DMS53 treated with DMSO at 0.1 percent for 48 hours (cell line): ENCODE results near the gene ABCC3.
A peak's percentile ranks its signal among the peaks of the same experiment; 100 is the strongest.
"Not testable (repeated sequence)": the region's sequence is repeated elsewhere in the genome, so short reads cannot be mapped to it uniquely, and the experiment has no call there.

Experiments
- DNase-seq: peaks from one replicate; lab custom pipeline; 2025; ENCODE audit not compliant: unreplicated experiment; lab: John Stamatoyannopoulos, UW

The ABCC3 gene

GRCh38 chr17:50665838-50666237, 31.2 kb downstream of the ABCC3 start:
- DNase-seq: no peak

DNA sequence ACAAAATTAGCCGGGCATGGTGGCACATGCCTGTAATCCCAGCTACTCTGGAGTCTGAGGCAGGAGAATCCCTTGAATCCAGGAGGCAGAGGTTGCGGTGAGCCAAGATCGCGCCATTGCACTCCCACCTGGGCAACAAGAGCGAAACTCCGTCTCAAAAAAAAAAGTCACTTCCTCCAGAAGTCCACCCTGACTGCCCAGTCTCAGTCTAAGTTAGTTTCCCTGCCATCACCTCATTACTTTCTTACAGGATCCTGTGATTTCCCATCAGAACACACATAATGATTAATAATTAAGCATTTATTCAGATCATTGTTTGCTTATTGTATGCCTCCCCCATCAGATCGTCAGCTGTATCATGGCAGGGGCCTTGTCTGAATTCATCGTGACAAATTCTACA, 31.6 kb downstream of the ABCC3 start:
- DNase-seq: no peak

- DNase-seq: no peak
Observed at GRCh38 chr17:50667259-50668024, 32.8 kb downstream of the ABCC3 start.

GRCh38 chr17:50668025-50668837, 33.5 kb downstream of the ABCC3 start:
- DNase-seq: no peak

- DNase-seq: no peak
Observed at GRCh38 chr17:50668838-50669581, 34.3 kb downstream of the ABCC3 start.

DNA sequence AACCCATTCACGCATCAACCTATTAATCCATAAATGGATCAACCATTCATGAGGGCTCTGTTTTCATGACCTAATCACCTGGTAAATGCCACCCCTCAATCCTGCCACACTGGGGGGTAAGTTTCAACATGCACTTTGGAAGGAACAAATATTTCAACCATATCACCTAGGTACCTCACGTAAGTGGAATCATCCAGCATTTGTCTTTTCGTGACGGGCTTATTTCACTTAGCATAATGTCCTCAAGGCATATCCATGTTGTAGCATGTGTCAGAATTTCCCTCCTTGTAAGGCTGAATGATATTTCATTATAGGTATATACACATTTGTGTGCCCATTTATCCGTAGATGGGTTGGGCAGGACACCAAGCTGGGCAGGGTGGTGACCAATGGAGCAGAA, 37.4 kb downstream of the ABCC3 start:
- DNase-seq: no peak

DNA sequence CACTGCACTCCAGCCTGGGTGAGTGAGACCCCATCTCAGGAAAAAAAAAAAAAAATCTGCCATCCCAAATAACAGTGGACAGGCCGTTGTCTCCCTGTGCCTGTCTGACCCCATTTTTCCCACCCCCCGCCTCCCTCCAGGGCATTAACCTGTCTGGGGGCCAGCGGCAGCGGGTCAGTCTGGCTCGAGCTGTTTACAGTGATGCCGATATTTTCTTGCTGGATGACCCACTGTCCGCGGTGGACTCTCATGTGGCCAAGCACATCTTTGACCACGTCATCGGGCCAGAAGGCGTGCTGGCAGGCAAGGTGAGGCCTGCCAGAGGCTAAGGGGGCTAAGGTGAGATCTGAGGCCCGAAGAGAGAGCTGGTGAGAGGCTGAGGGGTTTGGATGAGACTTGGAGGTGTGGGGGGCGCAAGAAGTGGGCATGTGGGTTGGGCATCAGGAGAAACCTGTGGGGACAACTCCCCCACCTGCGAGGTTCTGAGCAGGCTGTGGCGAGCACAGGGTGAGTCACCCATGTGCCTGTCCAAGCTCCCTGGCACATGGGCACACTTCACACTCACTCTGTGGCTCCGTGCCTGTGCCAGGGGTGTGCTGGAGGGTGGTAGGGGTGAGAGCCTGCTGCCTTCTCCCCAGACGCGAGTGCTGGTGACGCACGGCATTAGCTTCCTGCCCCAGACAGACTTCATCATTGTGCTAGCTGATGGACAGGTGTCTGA, 38.3 kb downstream of the ABCC3 start:
- no peak for DNase-seq

GRCh38 chr17:50675190-50675589, 40.5 kb downstream of the ABCC3 start:
- DNase-seq: no peak

GRCh38 chr17:50675627-50676026, 40.9 kb downstream of the ABCC3 start:
- DNase-seq: no peak

GRCh38 chr17:50676065-50676975, 41.6 kb downstream of the ABCC3 start:
- DNase-seq: no peak

DNA sequence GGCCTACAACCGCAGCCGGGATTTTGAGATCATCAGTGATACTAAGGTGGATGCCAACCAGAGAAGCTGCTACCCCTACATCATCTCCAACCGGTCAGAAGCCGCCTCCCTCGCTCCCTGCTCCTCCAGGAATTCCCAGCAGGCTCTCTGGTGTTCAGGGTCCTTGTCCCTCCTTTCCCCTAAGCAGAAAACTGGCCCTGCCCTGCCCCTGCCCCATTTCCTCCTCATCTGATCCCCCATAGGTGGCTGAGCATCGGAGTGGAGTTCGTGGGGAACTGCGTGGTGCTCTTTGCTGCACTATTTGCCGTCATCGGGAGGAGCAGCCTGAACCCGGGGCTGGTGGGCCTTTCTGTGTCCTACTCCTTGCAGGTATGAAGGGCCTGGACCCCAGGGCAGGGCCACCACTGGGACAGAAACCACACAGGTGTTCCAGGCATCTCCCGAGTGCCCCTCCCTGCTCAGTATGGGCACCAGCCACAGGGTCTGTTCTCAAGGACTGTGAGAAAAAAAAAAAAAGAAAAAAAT, 43.2 kb downstream of the ABCC3 start:
- DNase-seq: no peak

GRCh38 chr17:50679008-50679544, 44.4 kb downstream of the ABCC3 start:
- no peak for DNase-seq

GRCh38 chr17:50680126-50680525, 45.4 kb downstream of the ABCC3 start:
- DNase-seq: no peak

DNA sequence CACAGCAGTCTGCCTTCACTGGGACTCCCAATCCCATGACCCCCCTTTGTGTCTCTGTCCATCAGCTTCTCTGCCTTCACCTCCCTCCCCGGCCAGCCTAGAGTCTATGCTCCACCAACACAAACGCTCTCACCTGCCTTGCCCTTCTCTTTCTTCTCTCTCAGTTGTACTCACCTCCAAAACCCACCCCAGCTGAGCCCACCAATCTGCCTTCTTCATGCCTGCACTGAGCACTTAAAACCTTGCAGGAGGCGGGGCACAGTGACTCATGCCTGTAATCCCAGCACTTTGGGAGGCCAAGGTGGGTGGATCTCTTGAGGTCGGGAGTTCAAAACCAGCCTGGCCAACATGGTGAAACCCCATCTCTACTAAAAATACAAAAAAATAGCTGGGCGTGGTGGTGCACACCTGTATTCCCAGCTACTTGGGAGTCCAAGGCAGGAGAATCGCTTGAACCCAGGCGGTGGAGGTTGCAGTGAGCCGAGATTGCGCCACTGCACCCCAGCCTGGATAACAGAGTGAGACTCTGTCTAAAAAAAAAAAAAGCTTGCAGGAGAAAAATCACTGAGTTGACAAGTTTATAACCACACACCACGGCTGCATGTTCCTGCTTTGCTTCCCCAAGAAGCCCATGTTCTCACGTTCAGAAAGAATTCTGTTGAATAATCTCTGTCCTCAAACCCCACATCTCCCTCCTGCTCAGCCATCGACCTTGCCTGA, 46.0 kb downstream of the ABCC3 start:
- DNase-seq: not testable (repeated sequence)

GRCh38 chr17:50681263-50682200, 46.9 kb downstream of the ABCC3 start:
- DNase-seq: peak; percentile 55

GRCh38 chr17:50682441-50682840, 47.8 kb downstream of the ABCC3 start:
- DNase-seq: no peak

GRCh38 chr17:50682938-50683337, 48.3 kb downstream of the ABCC3 start:
- no peak for DNase-seq
